Inflammatory macrophage treated with lipopolysaccharide for 4 hours (primary cell): Measurements from ENCODE around the gene GMPS.
A peak's percentile ranks its signal among the peaks of the same experiment; 100 is the strongest.
"Not testable (repeated sequence)": the region's sequence is repeated elsewhere in the genome, so short reads cannot be mapped to it uniquely, and the experiment has no call there.

ENCODE experiments used
- DNase-seq: peaks from one replicate; pipeline ENCODE4 v3.0.0-alpha.2; 2020

The GMPS gene

GRCh38 chr3:155870133-155870944 lies at the start of gene GMPS:
TSS of gene GMPS (plus strand) at chr3:155870650. CDS start at chr3:155870871, 221 bp downstream.
- peak; percentile 96 for DNase-seq

GRCh38 chr3:155828490-155829098 lies 41.9 kb upstream of the GMPS start:
- not testable (repeated sequence) for DNase-seq

GRCh38 chr3:155835341-155836071 lies 34.9 kb upstream of the GMPS start:
- DNase-seq = no peak

- no peak for DNase-seq
These were observed 26.9 kb upstream of the GMPS start for GRCh38 chr3:155843569-155843968.

- no peak for DNase-seq
These were observed 24.3 kb upstream of the GMPS start for GRCh38 chr3:155846119-155846518.

GRCh38 chr3:155847993-155848392 lies 22.5 kb upstream of the GMPS start:
- no peak for DNase-seq

GRCh38 chr3:155849404-155849803 lies 21.0 kb upstream of the GMPS start:
- not testable (repeated sequence) for DNase-seq

- peak; percentile 24 for DNase-seq
These were observed 18.1 kb upstream of the GMPS start for GRCh38 chr3:155852341-155852740.

- peak; percentile 40 for DNase-seq
These were observed 17.0 kb upstream of the GMPS start for GRCh38 chr3:155853214-155854140.

- peak; percentile 100 for DNase-seq
These were observed 16.1 kb upstream of the GMPS start, which contains the start of gene SLC33A1 for GRCh38 chr3:155854141-155854940. TSS of gene SLC33A1 (minus strand) at chr3:155854427. CDS start at chr3:155853997, 430 bp downstream.

GRCh38 chr3:155859859-155860258 lies 10.6 kb upstream of the GMPS start:
- peak; percentile 17 for DNase-seq

GRCh38 chr3:155860424-155860823 lies 10.0 kb upstream of the GMPS start:
- DNase-seq = not testable (repeated sequence)

GRCh38 chr3:155861476-155862183 lies 8.8 kb upstream of the GMPS start:
- DNase-seq = no peak

- DNase-seq = peak; percentile 61
These were observed 8.0 kb upstream of the GMPS start for GRCh38 chr3:155862290-155862982.

- no peak for DNase-seq
These were observed 7.2 kb upstream of the GMPS start for GRCh38 chr3:155863072-155863784.

GRCh38 chr3:155869691-155870090 lies 759 bp upstream of the GMPS start:
- DNase-seq = no peak

- DNase-seq = no peak
These were observed 695 bp downstream of the GMPS start for GRCh38 chr3:155870945-155871745.

GRCh38 chr3:155871746-155872158 lies 1.3 kb downstream of the GMPS start:
- DNase-seq = peak; percentile 43
